Left lung (tissue), 10 donors: ENCODE data around the gene FABP6. TPM values are rescaled to one million over a fixed set of nuclear protein-coding genes. Genes with fewer than 3 reads are reported as not detected.

ENCODE experiments used
- ATAC-seq: fragments of 200-7000 bp; cut with Tn5 transposase; one replicate; pipeline ENCODE4 v1.9.1; 2020; ENCODE audit warnings: moderate library complexity
- DNase-seq, 4 donors: peaks; one replicate each; pipeline ENCODE4 v3.0.0-alpha.2; 2013 to 2020
- H3K27ac ChIP-seq, 2 donors: fragments of 200-600 bp; sonication (generic) in 1 of 2; one replicate each; pipeline versions ENCODE4 v1.5.0 to v1.8.0; 2020 to 2021
- H3K27me3 ChIP-seq, 2 donors: fragments of 200-600 bp; sonication (generic) in 1 of 2; one replicate each; pipeline versions ENCODE4 v1.5.0 to v1.8.0; 2020 to 2021
- H3K36me3 ChIP-seq, 2 donors: fragments of 200-600 bp; sonication (generic) in 1 of 2; one replicate each; pipeline versions ENCODE4 v1.5.0 to v1.8.0; 2020 to 2021
- H3K4me1 ChIP-seq, 2 donors: fragments of 200-600 bp; one replicate each; pipeline ENCODE4 v1.8.0; 2021
- H3K4me3 ChIP-seq, 2 donors: fragments of 200-600 bp; sonication (generic) in 1 of 2; one replicate each; pipeline versions ENCODE4 v1.5.0 to v1.8.0; 2020 to 2021; ENCODE audit warnings: mild to moderate bottlenecking in 1 of 2
- H3K9me3 ChIP-seq, 2 donors: fragments of 200-600 bp; sonication (generic) in 1 of 2; one replicate each; pipeline versions ENCODE4 v1.5.0 to v1.8.0; 2020 to 2021
- CTCF ChIP-seq, 2 donors: fragments of 200-600 bp; sonication (generic) in 1 of 2; IDR thresholded peaks; one replicate each; pipeline versions ENCODE4 v1.5.0 to v1.8.0; 2021; ENCODE audit warnings: antibody characterized with exemption in 2 of 2
- intact Hi-C, 2 donors: fragments of 100-400 bp; cut with DNase I; formaldehyde crosslinking; loops; one replicate each; pipeline versions ENCODE4 v1.11.2 to v1.14.2; 2022
- polyA plus RNA-seq, 6 donors: library from polyadenylated mRNA; unstranded; fragments of 120-200 nt; gene quantifications; one replicate each; pipeline ENCODE4 v1.2.1, GENCODE V29; 2013; ENCODE audit not compliant: insufficient read length in 6 of 6
- total RNA-seq, 2 donors: library from RNA; stranded (reverse); fragmentation: NEBNext Ultra II Directional; extraction: Animal tissue kit (Norgen Biotek cat#: 25700); gene quantifications; one replicate each; pipeline ENCODE4 v1.2.1, GENCODE V29; 2021
- donor health status: DM: no; HTN: yes; CAD: no.
- donor health status: DM: no; HTN: no; CAD: no.

FABP6 gene
- total and polyA plus RNA-seq, 8 donors = 1.1 to 7.3 (median 3.5) TPM; not detected in 1

GRCh38 chr5:160254706-160255105, 25.4 kb downstream of the FABP6 start:
- H3K9me3 ChIP-seq = no peaks in the 10 kb centered on the region
- H3K27ac ChIP-seq = no peak overlapping the region
- ATAC-seq (no peak), DNase-seq (no peak)
- TF ChIP-seq CTCF (IDR thresholded peaks at IDR 0.05) = no peak
- intact Hi-C loops = no loop called here
- no peaks in the 10 kb centered on the region for H3K4me1 ChIP-seq
- no peak overlapping the region for H3K4me3 ChIP-seq
- no peaks in the 10 kb centered on the region for H3K27me3 ChIP-seq
- H3K36me3 ChIP-seq = peaks cover 0 to 65% of the 10 kb centered on the region in 2 donors

GRCh38 chr5:160259341-160259740, 30.0 kb downstream of the FABP6 start:
- Histone ChIP-seq H3K4me3 (no peak overlapping the region), H3K9me3 (no peaks in the 10 kb centered on the region), H3K27ac (no peak overlapping the region), H3K4me1 (peaks cover 4 to 16% of the 10 kb centered on the region in 2 donors), H3K36me3 (peaks cover 0 to 38% of the 10 kb centered on the region in 2 donors), H3K27me3 (no peaks in the 10 kb centered on the region)
- ATAC-seq (no peak), DNase-seq (no peak)
- no peak for TF ChIP-seq CTCF (IDR thresholded peaks at IDR 0.05)
- intact Hi-C loops = no loop called here

GRCh38 chr5:160260006-160260775, 30.9 kb downstream of the FABP6 start:
- Histone ChIP-seq H3K27ac (no peak overlapping the region), H3K27me3 (no peaks in the 10 kb centered on the region), H3K4me3 (no peak overlapping the region), H3K4me1 (peaks cover 4 to 16% of the 10 kb centered on the region in 2 donors), H3K9me3 (no peaks in the 10 kb centered on the region), H3K36me3 (peaks cover 0 to 30% of the 10 kb centered on the region in 2 donors)
- intact Hi-C loops = no loop called here
- ATAC-seq (no peak), DNase-seq (no peak)
- no peak for TF ChIP-seq CTCF (IDR thresholded peaks at IDR 0.05)

- no peak overlapping the region for H3K4me3 ChIP-seq
- ATAC-seq = peak; percentile 93
- TF ChIP-seq CTCF (IDR thresholded peaks at IDR 0.05) = no peak
- DNase-seq = peak in 2 of 4 donors; percentile 44 to 65
- intact Hi-C loops = no loop called here
- H3K27me3 ChIP-seq = no peaks in the 10 kb centered on the region
- H3K27ac ChIP-seq = peak overlapping the region in 1 of 2 donors; percentile 53
- H3K4me1 ChIP-seq = peaks cover 4 to 16% of the 10 kb centered on the region in 2 donors
- H3K36me3 ChIP-seq = peaks cover 0 to 20% of the 10 kb centered on the region in 2 donors
- H3K9me3 ChIP-seq = no peaks in the 10 kb centered on the region
Observed at GRCh38 chr5:160260881-160261815, 31.8 kb downstream of the FABP6 start.
